ENCODE measurements around the gene TRPM3. TPM values are rescaled to one million over a fixed set of nuclear protein-coding genes. Genes with fewer than 3 reads are reported as not detected.

The TRPM3 gene
- total RNA-seq, 1 experiment from 2014 or later = not detected

DNA sequence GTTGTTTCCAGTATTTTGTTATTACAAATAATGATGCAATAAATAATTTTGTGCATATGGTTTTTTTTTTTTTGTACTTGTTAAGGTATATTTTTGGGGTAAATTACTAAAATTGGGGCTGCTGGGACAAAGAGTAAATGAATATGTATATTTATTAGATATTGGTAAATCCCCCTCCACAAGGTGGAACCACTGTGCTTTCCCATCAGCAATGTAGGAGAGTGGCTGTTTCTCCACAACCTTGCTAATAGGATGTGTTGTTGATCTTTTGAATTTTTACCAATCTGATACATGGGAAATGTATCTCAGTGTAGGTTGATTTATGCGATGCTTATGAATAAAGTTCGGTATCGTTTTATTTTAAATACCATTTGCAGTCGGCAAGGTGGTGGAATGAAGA, 118.1 kb downstream of the TRPM3 start:
- no peak overlapping the region for H3K4me3 ChIP-seq (ENCODE audit: low read length)
- no peak for TF ChIP-seq EZH2phosphoT487 (IDR thresholded peaks at IDR 0.05; ENCODE audit: borderline replicate concordance, low read length)
- intact Hi-C loops (cut with micrococcal nuclease) = loop anchor here (5.0 kb wide), 1 partner anchor 361 kb away; no protein-coding TSS in a partner anchor
- DNase-seq (no peak), ATAC-seq (no peak)
- no peaks in the 10 kb centered on the region for H3K9me2 ChIP-seq (replicated peaks; ENCODE audit: low read length)
- no peak overlapping the region for H2AFZ ChIP-seq (ENCODE audit: low read length)
- no peak overlapping the region for H3K9ac ChIP-seq (ENCODE audit: low read length)
- H3K9me3 ChIP-seq (ENCODE audit: low read length) = no peaks in the 10 kb centered on the region
- no peaks in the 10 kb centered on the region for H3K79me2 ChIP-seq (ENCODE audit: low read length)
- H3K27ac ChIP-seq (ENCODE audit: low read length) = no peak overlapping the region
- CTCF ChIA-PET = no interaction called here
- POLR2A ChIA-PET (ENCODE audit: unreplicated experiment) = no interaction called here
- no TSS peak for BruUV-seq (replicated peaks)
- no peaks in the 10 kb centered on the region for H3F3A ChIP-seq (ENCODE audit: low read length, unreplicated experiment)
- no peak overlapping the region for H3K4me2 ChIP-seq (ENCODE audit: low read length)
- no peaks in the 10 kb centered on the region for H3K4me1 ChIP-seq (ENCODE audit: insufficient read depth, low read length)
- H3K27me3 ChIP-seq (ENCODE audit: low read length) = no peaks in the 10 kb centered on the region
- H4K20me1 ChIP-seq (ENCODE audit: low read length) = no peaks in the 10 kb centered on the region
- no peaks in the 10 kb centered on the region for H3K36me3 ChIP-seq (ENCODE audit: low read depth, low read length)

DNA sequence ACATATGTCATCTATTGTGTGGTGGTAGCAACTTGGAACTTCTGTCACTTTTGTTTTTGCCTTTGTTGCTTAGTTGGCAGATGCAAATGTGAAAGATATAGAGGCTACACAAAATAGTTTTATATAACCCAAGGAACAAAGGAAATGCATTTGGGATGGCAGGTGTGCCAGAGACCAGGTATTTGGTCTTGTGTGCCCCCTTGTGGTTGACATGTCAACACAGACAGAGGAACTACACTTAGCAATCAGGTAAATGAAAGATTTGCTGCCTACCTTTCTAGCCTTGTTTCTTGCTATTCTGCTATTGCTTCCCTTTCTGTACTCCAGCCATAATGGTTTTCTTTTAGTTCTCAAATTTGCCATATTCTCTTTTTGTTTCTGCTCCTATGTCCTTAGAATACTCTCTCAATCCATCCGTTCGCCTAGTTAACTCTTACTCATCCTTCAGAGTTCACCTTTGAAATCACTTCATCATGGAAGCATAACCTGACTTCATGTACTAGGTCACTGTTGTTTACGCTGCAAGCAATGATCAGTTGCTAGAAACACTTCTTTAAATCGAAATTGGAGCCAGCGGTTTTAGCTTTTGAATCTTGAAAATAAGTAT, 119.5 kb downstream of the TRPM3 start:
- no peaks in the 10 kb centered on the region for H3K4me1 ChIP-seq (ENCODE audit: insufficient read depth, low read length)
- POLR2A ChIA-PET (ENCODE audit: unreplicated experiment) = no interaction called here
- no peak overlapping the region for H3K4me3 ChIP-seq (ENCODE audit: low read length)
- no peak for ATAC-seq
- H3K27ac ChIP-seq (ENCODE audit: low read length) = no peak overlapping the region
- peak; percentile 41 for DNase-seq
- H3K79me2 ChIP-seq (ENCODE audit: low read length) = no peaks in the 10 kb centered on the region
- no peak overlapping the region for H3K9ac ChIP-seq (ENCODE audit: low read length)
- H4K20me1 ChIP-seq (ENCODE audit: low read length) = no peaks in the 10 kb centered on the region
- H3K9me2 ChIP-seq (replicated peaks; ENCODE audit: low read length) = no peaks in the 10 kb centered on the region
- H3K36me3 ChIP-seq (ENCODE audit: low read depth, low read length) = no peaks in the 10 kb centered on the region
- TF ChIP-seq EZH2 (IDR thresholded peaks at IDR 0.05; ENCODE audit: low read length, unreplicated experiment) (no peak), EZH2phosphoT487 (IDR thresholded peaks at IDR 0.05; ENCODE audit: borderline replicate concordance, low read length) (no peak), CTCF (conservative IDR thresholded peaks at IDR 0.05; ENCODE audit: low read depth, low read length) (peak; percentile 63; the same call in 1 of the 2 replicates)
- no peak overlapping the region for H3K4me2 ChIP-seq (ENCODE audit: low read length)
- H2AFZ ChIP-seq (ENCODE audit: low read length) = no peak overlapping the region
- intact Hi-C loops (cut with micrococcal nuclease) = loop anchor here (5.0 kb wide), 1 partner anchor 360 kb away; no protein-coding TSS in a partner anchor
- H3K27me3 ChIP-seq (ENCODE audit: low read length) = no peaks in the 10 kb centered on the region
- BruUV-seq (replicated peaks) = no TSS peak
- no peaks in the 10 kb centered on the region for H3K9me3 ChIP-seq (ENCODE audit: low read length)
- H3F3A ChIP-seq (ENCODE audit: low read length, unreplicated experiment) = no peaks in the 10 kb centered on the region
- CTCF ChIA-PET = no interaction called here

- DNase-seq (no peak), ATAC-seq (no peak)
- Histone ChIP-seq H3K27ac (ENCODE audit: low read length) (no peak overlapping the region), H3K9me2 (replicated peaks; ENCODE audit: low read length) (no peaks in the 10 kb centered on the region), H3K36me3 (ENCODE audit: low read depth, low read length) (no peaks in the 10 kb centered on the region), H4K20me1 (ENCODE audit: low read length) (no peaks in the 10 kb centered on the region), H3K4me1 (ENCODE audit: insufficient read depth, low read length) (no peaks in the 10 kb centered on the region), H3K4me3 (ENCODE audit: low read length) (no peak overlapping the region), H3K9ac (ENCODE audit: low read length) (no peak overlapping the region), H2AFZ (ENCODE audit: low read length) (no peak overlapping the region), H3K4me2 (ENCODE audit: low read length) (no peak overlapping the region), H3F3A (ENCODE audit: low read length, unreplicated experiment) (no peaks in the 10 kb centered on the region), H3K79me2 (ENCODE audit: low read length) (no peaks in the 10 kb centered on the region), H3K9me3 (ENCODE audit: low read length) (no peaks in the 10 kb centered on the region), H3K27me3 (ENCODE audit: low read length) (no peaks in the 10 kb centered on the region)
- BruUV-seq (replicated peaks) = no TSS peak
- POLR2A ChIA-PET (ENCODE audit: unreplicated experiment) = no interaction called here
- TF ChIP-seq EZH2 (IDR thresholded peaks at IDR 0.05; ENCODE audit: low read length, unreplicated experiment) = no peak
- intact Hi-C loops (cut with micrococcal nuclease) = no loop called here
- CTCF ChIA-PET = no interaction called here
These were observed 122.5 kb downstream of the TRPM3 start for GRCh38 chr9:70998962-70999361.

DNA sequence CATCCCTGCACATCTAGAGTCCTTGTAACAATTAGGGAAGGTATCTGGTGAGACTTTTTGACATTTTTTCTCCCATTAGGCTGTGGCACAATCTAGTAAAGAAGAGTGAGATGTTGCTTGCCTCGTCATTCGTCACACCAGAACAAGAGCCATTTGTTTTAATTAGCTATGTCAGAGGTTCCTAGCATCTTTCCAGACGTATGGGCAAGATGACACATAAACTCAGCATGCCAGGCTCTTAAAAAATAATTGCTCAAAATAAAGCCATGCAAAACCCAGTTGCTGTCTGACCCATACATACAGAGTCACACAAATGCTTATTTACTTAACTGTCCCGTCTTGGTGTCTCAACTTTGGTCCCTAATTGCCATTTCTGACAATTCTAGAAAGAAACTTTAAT, 125.9 kb downstream of the TRPM3 start:
- intact Hi-C loops (cut with micrococcal nuclease) = no loop called here
- Histone ChIP-seq H3K9me2 (replicated peaks; ENCODE audit: low read length) (no peaks in the 10 kb centered on the region), H3K4me2 (ENCODE audit: low read length) (no peak overlapping the region), H3K4me3 (ENCODE audit: low read length) (no peak overlapping the region), H4K20me1 (ENCODE audit: low read length) (no peaks in the 10 kb centered on the region), H3K9ac (ENCODE audit: low read length) (no peak overlapping the region), H3K36me3 (ENCODE audit: low read depth, low read length) (no peaks in the 10 kb centered on the region), H3F3A (ENCODE audit: low read length, unreplicated experiment) (no peaks in the 10 kb centered on the region), H3K27me3 (ENCODE audit: low read length) (no peaks in the 10 kb centered on the region), H3K27ac (ENCODE audit: low read length) (no peak overlapping the region), H2AFZ (ENCODE audit: low read length) (no peak overlapping the region), H3K9me3 (ENCODE audit: low read length) (no peaks in the 10 kb centered on the region), H3K79me2 (ENCODE audit: low read length) (no peaks in the 10 kb centered on the region), H3K4me1 (ENCODE audit: insufficient read depth, low read length) (no peaks in the 10 kb centered on the region)
- no TSS peak for BruUV-seq (replicated peaks)
- DNase-seq (no peak), ATAC-seq (no peak)
- CTCF ChIA-PET = no interaction called here
- POLR2A ChIA-PET (ENCODE audit: unreplicated experiment) = no interaction called here
- no peak for TF ChIP-seq EZH2phosphoT487 (IDR thresholded peaks at IDR 0.05; ENCODE audit: borderline replicate concordance, low read length)
- no peak for TF ChIP-seq CTCF (conservative IDR thresholded peaks at IDR 0.05; ENCODE audit: low read depth, low read length)
- no peak for TF ChIP-seq EZH2 (IDR thresholded peaks at IDR 0.05; ENCODE audit: low read length, unreplicated experiment)

All from PC-3 (cell line).